Activated CD8-positive, alpha-beta memory T cell treated with anti-CD3 and anti-CD28 coated beads, Interleukin-2, amount 10 ng/mL, durations not matched to agents 7 days and 5 days (primary cell): ENCODE measurements around the gene ULBP3. TPM values are rescaled to one million over a fixed set of nuclear protein-coding genes. Genes with fewer than 3 reads are reported as not detected.

Experiments used
- ATAC-seq: fragments of 150-1000 bp; cut with Tn5 transposase; one replicate; pipeline ENCODE4 v1.10.0; 2021; ENCODE audit warnings: moderate library complexity
- CTCF ChIA-PET: fragments of 350-600 bp; sonication (Branson Sonifier 250); formaldehyde crosslinking; loops from one replicate; lab custom pipeline; 2021; ENCODE audit warnings: antibody characterized with exemption; lab: Charles Lee
- DNase-seq: peaks from one replicate; pipeline ENCODE4 v3.0.0-alpha.2; 2020
- H3K27ac Mint-ChIP-seq: one replicate; pipeline ENCODE4 v1.8.0; 2021; ENCODE audit warnings: mild to moderate bottlenecking, mixed read lengths
- H3K27me3 Mint-ChIP-seq: one replicate; pipeline ENCODE4 v1.8.0; 2021; ENCODE audit warnings: mixed read lengths
- H3K36me3 Mint-ChIP-seq: one replicate; pipeline ENCODE4 v1.8.0; 2021; ENCODE audit warnings: mild to moderate bottlenecking, mixed read lengths
- H3K4me1 Mint-ChIP-seq: one replicate; pipeline ENCODE4 v1.8.0; 2021; ENCODE audit warnings: mixed read lengths
- H3K4me3 Mint-ChIP-seq: one replicate; pipeline ENCODE4 v1.8.0; 2021; ENCODE audit warnings: mild to moderate bottlenecking, moderate library complexity, mixed read lengths
- H3K9me3 Mint-ChIP-seq: one replicate; pipeline ENCODE4 v1.8.0; 2022; ENCODE audit warnings: low read depth, mixed read lengths
- total RNA-seq, 2 experiments: library from RNA; stranded (reverse); gene quantifications; one replicate each; pipeline ENCODE4 v1.2.3, GENCODE V29; 2021

The ULBP3 gene
- total RNA-seq, 2 experiments from 2014 or later, result 1.4 to 2.1 TPM

DNA sequence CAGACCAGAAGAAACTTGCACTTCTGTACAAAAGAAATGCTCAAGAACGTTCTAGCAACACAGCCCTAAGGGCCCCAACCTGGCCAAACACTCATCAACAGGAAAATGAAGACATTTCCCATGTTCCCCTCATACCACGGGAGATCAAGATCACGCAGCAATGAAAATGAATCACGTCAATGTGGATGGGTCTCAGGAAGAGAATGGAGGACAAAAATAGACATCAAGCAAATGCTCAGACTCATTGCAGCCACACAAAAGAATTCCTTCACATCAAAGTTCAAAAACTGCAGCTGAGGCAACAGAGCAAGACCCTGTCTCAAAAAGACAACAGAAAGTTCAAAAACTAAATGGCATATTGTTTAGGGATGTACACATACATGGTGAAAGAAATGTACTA is 18.1 kb downstream of the ULBP3 start:
- peaks cover 67% of the 10 kb centered on the region for H3K27me3 Mint-ChIP-seq

DNA sequence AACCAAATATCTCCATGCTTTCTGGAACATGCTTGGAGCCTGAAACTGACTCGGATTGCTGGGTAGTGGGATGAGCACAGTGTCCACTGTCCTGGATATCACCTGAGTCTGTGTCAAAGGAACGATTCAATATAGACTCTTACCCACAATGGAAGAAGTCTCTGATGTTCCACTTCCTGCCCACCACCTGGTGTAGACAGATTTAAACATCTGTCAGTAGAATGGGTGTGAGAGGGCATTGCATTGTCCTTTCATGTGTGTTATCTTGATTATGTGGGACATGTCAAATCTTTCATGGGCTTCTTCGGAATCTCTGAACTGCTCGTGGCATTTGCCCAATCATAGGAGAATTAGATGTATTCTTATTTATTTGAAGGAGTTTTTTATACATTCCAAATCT is 20.8 kb downstream of the ULBP3 start:
- no peaks in the 10 kb centered on the region for H3K4me1 Mint-ChIP-seq
- no peak overlapping the region for H3K4me3 Mint-ChIP-seq
- no peak overlapping the region for H3K27ac Mint-ChIP-seq
- CTCF ChIA-PET, result no interaction called here
- H3K36me3 Mint-ChIP-seq, result no peaks in the 10 kb centered on the region
- ATAC-seq (no peak), DNase-seq (no peak)
- no peaks in the 10 kb centered on the region for H3K9me3 Mint-ChIP-seq
- peaks cover 52% of the 10 kb centered on the region for H3K27me3 Mint-ChIP-seq

More for the DNA sequence above, 18.1 kb downstream of the ULBP3 start:
- H3K4me3 Mint-ChIP-seq, result no peak overlapping the region
- H3K9me3 Mint-ChIP-seq, result no peaks in the 10 kb centered on the region
- no peaks in the 10 kb centered on the region for H3K4me1 Mint-ChIP-seq
- CTCF ChIA-PET, result no interaction called here
- H3K27ac Mint-ChIP-seq, result no peak overlapping the region
- DNase-seq (no peak), ATAC-seq (no peak)
- H3K36me3 Mint-ChIP-seq, result no peaks in the 10 kb centered on the region

DNA sequence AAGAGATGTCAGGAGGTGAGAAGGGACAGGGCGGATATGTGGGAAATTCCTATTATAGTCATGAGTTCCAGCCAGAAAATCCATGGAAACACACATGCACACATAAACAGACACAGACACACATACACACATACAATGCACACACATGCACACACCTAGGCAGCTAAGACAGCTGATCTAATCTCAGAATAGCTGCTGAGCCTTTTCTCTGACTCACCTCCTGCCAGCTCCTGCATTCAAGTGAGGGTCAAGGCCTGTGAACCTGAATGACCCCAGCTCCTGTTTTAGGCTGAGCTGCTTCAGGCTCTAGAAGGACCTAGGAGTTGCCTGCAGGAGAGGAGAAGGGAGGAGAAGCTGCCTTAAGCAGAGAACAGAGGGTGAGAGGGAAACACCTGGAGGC is 22.0 kb downstream of the ULBP3 start:
- Mint-ChIP-seq H3K4me3 (no peak overlapping the region), H3K4me1 (no peaks in the 10 kb centered on the region), H3K36me3 (no peaks in the 10 kb centered on the region), H3K27me3 (peaks cover 44% of the 10 kb centered on the region), H3K27ac (no peak overlapping the region), H3K9me3 (no peaks in the 10 kb centered on the region)
- CTCF ChIA-PET, result no interaction called here
- ATAC-seq (no peak), DNase-seq (no peak)

DNA sequence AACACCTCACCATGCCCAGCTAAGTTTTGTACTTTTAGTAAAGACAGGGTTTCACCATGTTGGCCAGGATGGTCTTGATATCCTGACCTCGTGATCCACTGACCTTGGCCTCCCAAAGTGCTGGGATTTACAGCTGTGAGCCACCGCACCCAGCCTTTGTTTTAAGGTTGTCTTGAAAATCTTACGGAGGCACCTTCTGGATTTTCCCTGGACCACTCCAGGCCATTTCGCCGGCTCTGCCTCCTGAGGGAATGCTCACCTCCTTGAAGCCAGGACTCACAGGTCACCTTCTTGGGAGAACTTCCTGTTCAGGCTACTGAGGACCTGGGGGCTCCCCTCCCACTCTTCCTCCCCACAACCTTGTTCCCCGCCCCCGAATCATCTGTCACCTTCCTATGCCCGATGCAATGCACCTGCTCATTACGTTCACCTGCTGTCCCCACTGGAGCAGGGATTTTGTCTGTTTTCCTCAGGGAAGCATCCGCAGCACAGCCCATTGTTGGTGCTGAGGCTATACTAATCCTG is 24.2 kb downstream of the ULBP3 start:
- Mint-ChIP-seq H3K4me3 (no peak overlapping the region), H3K9me3 (no peaks in the 10 kb centered on the region), H3K27ac (no peak overlapping the region), H3K36me3 (no peaks in the 10 kb centered on the region), H3K4me1 (no peaks in the 10 kb centered on the region), H3K27me3 (peaks cover 49% of the 10 kb centered on the region)
- ATAC-seq (no peak), DNase-seq (no peak)
- CTCF ChIA-PET, result no interaction called here

DNA sequence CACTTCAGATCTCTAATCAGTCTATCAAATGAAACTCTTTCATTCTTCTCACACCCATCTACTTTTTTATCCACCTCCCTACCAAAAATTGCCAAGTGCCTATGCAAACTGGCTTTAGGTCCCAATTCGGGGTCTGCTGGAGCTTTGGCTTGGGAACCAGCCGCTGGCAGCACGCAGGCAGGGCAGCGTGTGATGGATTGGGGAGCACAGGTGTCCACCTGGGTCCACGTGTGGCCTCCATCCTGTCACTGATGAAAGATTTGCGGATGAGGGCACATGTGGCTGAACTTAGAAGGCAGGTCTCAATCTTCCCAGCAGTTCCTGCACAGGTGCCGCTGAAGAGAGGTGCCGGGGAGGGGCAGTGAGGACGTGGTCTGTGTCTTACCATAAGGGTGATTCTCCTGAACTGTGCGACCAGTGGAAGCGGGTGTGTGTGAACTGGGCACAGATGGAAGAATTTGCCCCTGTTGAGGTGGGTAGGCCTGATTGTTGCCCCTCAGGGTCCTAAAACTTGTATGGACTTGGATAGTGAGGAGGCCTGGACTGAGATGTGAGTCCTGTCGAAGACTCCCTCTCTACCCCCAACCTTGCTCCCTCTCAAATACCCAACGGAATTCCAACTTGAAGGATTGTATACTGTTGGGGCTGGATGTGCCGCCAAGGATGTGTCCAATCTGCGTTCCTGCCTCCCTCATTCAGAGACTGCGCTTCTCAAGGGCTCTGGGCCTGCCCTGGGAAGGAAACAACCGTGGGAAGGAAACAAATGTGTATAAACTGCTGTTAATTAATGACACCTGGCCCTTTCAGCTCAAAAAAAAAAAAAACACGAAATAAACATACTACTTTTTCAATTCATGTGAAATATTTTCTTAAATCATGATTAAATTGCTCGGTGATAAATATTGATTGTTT is 25.2 kb downstream of the ULBP3 start:
- no peak overlapping the region for H3K4me3 Mint-ChIP-seq
- no peak for DNase-seq
- no peak overlapping the region for H3K27ac Mint-ChIP-seq
- H3K27me3 Mint-ChIP-seq, result peaks cover 58% of the 10 kb centered on the region
- CTCF ChIA-PET, result no interaction called here
- no peaks in the 10 kb centered on the region for H3K4me1 Mint-ChIP-seq
- no peak for ATAC-seq
- no peaks in the 10 kb centered on the region for H3K36me3 Mint-ChIP-seq
- no peaks in the 10 kb centered on the region for H3K9me3 Mint-ChIP-seq

DNA sequence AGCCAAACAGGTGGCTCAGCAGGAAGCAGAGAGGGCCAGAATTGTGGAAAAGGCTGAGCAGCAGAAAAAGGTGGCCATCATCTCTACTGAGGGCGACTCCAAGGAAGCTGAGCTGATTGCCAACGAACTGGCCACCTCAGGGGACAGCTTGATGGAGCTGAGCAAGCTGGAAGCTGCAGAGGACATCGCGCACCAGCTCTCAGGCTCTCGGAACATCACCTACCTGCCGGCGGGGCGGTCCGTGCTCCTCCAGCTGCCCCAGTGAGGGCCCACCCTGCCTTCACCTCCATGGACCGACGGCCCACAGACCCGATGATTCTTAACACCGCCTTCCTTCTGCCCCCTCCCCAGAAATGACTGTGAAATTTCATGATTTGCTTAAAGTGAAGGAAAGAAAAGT is 25.8 kb downstream of the ULBP3 start:
- peaks cover 4% of the 10 kb centered on the region for H3K4me1 Mint-ChIP-seq
- no peak overlapping the region for H3K27ac Mint-ChIP-seq
- no peak for DNase-seq
- H3K27me3 Mint-ChIP-seq, result peaks cover 63% of the 10 kb centered on the region
- ATAC-seq, result no peak
- H3K4me3 Mint-ChIP-seq, result no peak overlapping the region
- H3K36me3 Mint-ChIP-seq, result no peaks in the 10 kb centered on the region
- H3K9me3 Mint-ChIP-seq, result no peaks in the 10 kb centered on the region
- CTCF ChIA-PET, result no interaction called here

DNA sequence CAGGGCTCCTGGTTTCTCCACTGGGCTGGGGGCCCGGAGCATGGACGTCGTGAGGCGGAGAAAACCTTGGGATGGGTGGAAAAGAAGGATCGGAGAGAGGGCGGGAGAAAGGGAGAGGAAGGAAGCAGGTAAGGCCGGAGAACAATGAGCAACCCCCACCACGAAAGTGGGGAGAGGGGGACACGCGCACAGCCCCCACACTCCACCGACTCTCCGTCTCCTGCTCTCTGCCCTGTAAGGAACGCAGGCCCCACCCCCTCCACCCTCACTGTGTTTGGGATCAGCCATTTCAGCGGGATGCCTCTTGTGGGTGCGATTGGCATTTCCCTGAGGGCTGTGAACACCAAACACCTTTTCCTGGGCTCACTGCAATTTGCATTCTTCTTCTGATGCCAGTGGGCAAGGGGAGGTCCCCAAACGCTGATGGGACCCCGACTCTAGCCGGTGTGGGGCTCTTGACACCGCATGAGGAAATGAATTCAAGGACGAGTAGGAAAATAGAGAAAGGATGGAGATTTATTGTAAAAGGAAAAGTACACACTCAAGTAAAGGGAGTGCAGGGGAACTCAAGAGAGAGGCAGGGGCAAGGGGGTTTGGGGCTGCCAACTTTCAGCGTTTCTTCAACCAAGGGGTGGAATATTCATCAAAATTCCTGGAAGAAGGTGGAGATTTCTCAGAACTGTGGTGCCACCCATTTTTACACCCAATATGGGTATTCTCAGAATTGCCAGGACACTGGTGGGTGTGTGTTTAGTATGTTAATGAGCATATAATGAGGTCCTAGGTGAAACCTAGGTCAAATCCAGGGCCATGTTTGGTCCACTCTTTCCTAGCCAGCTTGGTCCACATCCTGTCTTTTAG is 30.5 kb downstream of the ULBP3 start:
- CTCF ChIA-PET, result no interaction called here
- Mint-ChIP-seq H3K36me3 (no peaks in the 10 kb centered on the region), H3K9me3 (no peaks in the 10 kb centered on the region), H3K27me3 (peaks cover 84% of the 10 kb centered on the region), H3K27ac (no peak overlapping the region), H3K4me1 (peaks cover 11% of the 10 kb centered on the region), H3K4me3 (no peak overlapping the region)
- ATAC-seq, result no peak
- no peak for DNase-seq

DNA sequence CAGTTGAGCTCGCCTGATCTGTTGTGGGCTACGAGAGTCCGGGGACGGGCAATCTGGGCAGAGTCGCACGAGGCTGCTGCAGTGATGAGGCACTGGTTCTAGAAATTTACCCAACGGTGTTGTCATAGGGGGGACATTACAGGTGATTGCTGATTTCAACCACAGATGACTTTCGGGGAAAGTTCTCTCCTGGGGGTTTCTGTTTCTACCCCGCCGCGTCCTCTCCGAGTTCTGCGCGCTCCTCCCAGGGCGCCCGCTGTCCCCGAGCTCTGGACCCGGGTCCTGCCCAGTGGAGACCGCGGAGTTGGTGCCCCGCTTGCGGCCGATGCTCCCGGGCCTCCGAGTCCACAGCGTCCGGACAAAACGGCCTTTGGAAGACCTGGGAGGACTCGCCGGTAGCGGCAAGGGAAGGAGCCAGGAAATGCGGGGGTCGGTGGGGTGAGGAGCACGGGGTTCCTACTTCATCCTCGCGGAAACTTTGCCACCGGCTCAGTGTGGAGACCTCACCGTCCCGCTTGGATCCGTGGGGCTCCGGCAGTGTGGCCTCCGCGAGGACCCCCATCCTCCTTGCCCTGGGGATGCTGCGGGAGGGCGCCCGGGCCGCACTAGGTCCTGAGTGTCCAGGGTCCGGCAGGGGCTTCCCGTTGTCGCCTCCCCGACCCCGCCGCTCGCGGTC is 31.3 kb downstream of the ULBP3 start:
- H3K27me3 Mint-ChIP-seq, result peaks cover 87% of the 10 kb centered on the region
- DNase-seq (no peak), ATAC-seq (no peak)
- H3K36me3 Mint-ChIP-seq, result no peaks in the 10 kb centered on the region
- H3K4me1 Mint-ChIP-seq, result peaks cover 11% of the 10 kb centered on the region
- H3K9me3 Mint-ChIP-seq, result no peaks in the 10 kb centered on the region
- H3K27ac Mint-ChIP-seq, result no peak overlapping the region
- H3K4me3 Mint-ChIP-seq, result no peak overlapping the region
- CTCF ChIA-PET, result no interaction called here

DNA sequence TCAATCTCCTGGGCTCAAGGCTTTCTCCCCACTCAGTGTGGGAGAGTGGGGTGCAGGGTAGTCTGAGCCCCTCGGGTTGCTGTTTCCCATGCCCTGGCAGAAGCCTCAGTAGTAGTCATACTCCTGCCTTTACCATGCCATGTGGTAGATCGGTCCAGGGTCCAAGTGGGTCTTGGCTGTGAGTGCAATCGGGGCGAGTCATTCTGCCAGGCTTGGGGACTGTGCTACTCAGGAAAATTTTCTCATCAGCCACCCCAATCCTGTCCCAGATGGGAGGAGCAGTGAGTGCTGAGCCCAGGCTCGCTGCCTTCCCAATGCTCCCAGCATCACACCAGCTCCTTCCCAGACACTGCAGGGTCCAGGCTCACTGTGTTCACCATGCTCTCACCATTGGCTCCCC is 32.8 kb downstream of the ULBP3 start:
- CTCF ChIA-PET, result no interaction called here
- no peaks in the 10 kb centered on the region for H3K36me3 Mint-ChIP-seq
- ATAC-seq, result no peak
- no peak for DNase-seq
- peaks cover 11% of the 10 kb centered on the region for H3K4me1 Mint-ChIP-seq
- H3K9me3 Mint-ChIP-seq, result no peaks in the 10 kb centered on the region
- no peak overlapping the region for H3K4me3 Mint-ChIP-seq
- peaks cover 81% of the 10 kb centered on the region for H3K27me3 Mint-ChIP-seq
- H3K27ac Mint-ChIP-seq, result no peak overlapping the region

DNA sequence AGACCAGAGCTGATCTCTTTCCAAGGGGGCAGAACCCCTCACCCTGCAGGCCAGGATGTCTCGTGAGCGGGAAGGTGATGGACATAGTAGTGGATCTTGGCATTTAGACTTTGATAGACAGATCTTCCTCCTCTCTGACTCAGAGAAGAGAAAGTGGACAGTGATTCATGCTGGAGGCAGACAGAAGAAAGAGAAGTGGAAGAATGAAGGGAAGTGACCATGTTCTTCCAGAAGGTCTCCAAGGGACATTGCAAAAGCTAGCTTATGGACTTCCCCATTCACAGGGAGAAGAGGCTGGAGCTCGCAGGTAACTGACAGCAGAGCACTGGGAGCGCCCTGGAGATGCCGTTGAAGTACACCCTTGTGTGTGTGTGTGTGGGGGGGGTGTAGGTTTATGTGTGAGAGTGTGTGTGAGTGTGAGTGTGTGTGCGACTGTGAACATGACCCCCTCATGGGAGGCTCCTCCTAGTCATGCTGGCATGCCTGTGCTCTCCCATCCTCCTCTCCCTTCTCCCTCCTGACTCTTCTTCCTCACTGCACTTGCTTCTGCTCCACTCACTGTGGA is 35.6 kb downstream of the ULBP3 start:
- H3K27ac Mint-ChIP-seq, result no peak overlapping the region

DNA sequence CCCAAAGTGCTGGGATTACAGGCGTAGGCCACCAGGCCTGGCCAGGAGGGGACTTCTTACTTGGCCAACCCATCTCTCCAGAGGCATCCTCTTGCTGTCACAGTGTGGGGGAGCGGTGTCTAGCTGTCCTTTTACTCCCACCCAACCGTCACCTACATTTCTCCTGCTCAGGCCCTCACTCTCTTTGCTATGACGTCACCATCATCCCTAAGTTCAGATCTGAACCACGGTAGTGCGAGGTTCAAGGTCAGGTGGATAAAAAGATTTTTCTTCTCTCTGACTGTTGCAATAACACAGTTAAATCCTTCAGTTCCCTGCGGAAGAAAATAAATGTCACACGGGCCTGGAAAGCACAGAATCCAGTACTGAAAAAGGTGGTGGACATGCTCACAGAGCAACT is 36.3 kb downstream of the ULBP3 start:
- CTCF ChIA-PET, result no interaction called here
- no peak overlapping the region for H3K4me3 Mint-ChIP-seq
- DNase-seq (no peak), ATAC-seq (no peak)
- H3K36me3 Mint-ChIP-seq, result no peaks in the 10 kb centered on the region
- no peak overlapping the region for H3K27ac Mint-ChIP-seq
- H3K4me1 Mint-ChIP-seq, result peaks cover 7% of the 10 kb centered on the region
- peaks cover 73% of the 10 kb centered on the region for H3K27me3 Mint-ChIP-seq
- no peaks in the 10 kb centered on the region for H3K9me3 Mint-ChIP-seq

More for the DNA sequence above, 35.6 kb downstream of the ULBP3 start:
- no peak for DNase-seq
- CTCF ChIA-PET, result no interaction called here
- H3K27me3 Mint-ChIP-seq, result peaks cover 71% of the 10 kb centered on the region
- no peak for ATAC-seq
- no peaks in the 10 kb centered on the region for H3K36me3 Mint-ChIP-seq
- no peaks in the 10 kb centered on the region for H3K9me3 Mint-ChIP-seq
- no peak overlapping the region for H3K4me3 Mint-ChIP-seq
- peaks cover 7% of the 10 kb centered on the region for H3K4me1 Mint-ChIP-seq

DNA sequence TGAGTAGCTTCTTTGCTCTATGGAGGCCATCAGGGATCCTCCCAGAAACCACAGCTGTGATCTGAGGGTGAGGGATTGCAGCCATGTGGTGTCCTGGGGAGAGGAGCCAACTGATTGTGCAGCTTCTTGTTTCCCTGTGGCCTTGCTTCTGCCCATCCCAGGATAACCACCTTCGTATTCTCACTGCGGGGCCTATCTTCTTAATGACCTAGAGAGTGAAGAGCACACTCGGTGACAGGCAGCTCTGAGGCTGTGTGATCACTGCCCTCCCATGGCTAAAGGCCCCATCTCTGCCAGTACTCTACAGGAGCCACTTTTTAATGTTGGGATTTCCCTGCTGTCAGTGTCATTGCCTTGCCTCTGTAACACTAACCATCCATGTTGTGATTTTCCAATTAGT is 38.3 kb downstream of the ULBP3 start:
- H3K9me3 Mint-ChIP-seq, result no peaks in the 10 kb centered on the region
- H3K27me3 Mint-ChIP-seq, result peaks cover 72% of the 10 kb centered on the region
- H3K27ac Mint-ChIP-seq, result no peak overlapping the region
- no peak overlapping the region for H3K4me3 Mint-ChIP-seq
- no peaks in the 10 kb centered on the region for H3K36me3 Mint-ChIP-seq
- peaks cover under 1% of the 10 kb centered on the region for H3K4me1 Mint-ChIP-seq
- ATAC-seq, result no peak
- no peak for DNase-seq
- CTCF ChIA-PET, result interaction anchor here (1.2 to 1.4 kb wide), 2 partner anchors 23 to 49 kb away, joined by 3 read pairs; no protein-coding TSS in a partner anchor

DNA sequence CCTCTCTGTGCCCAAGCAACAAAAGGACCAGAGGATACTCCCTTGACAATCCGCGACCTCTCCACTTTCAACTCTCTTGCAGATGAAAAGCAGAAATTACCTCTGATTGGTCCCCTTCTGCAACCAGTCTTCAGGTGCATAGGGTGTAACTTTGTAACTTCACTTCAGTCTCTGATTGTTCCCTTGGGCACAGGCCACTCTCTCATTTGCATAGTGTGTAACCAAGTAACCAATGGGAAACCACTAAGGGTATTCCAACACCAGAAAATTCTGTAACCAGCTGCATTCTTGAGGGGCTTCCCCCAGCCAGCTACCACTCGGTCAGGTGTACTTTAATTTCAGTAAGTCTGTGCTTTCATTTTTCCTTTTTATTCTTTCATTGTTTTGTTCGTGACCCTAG is 39.2 kb downstream of the ULBP3 start:
- CTCF ChIA-PET, result interaction anchor here (1.4 kb wide), 1 partner anchor 50 kb away, joined by 3 read pairs; no protein-coding TSS in a partner anchor
- Mint-ChIP-seq H3K4me1 (peaks cover 5% of the 10 kb centered on the region), H3K27ac (no peak overlapping the region), H3K27me3 (peaks cover 76% of the 10 kb centered on the region), H3K4me3 (no peak overlapping the region), H3K36me3 (no peaks in the 10 kb centered on the region), H3K9me3 (no peaks in the 10 kb centered on the region)
- no peak for ATAC-seq
- no peak for DNase-seq
